ENCODE data around the gene CAD.

DNA sequence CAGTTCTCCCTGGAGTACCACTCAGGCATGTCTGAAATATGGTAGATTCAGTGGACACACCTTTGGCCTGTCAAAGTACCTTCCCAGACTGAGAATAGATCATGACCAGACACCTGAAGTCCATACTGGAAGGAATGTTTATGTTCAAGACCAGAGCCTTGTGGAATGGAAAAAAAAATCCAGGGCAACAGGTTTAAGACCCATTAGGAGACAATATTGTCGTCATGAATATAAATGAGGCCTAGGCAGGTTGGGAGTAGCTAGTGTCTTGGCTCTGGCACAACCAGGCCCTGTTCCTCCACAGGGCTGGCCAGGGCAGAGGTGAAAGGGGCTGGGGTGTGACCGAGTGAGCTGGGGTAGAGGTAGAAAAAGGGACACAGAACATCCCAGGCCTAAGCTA lies 18.5 kb upstream of the CAD start:
- TF ChIP-seq, protein P1, sequence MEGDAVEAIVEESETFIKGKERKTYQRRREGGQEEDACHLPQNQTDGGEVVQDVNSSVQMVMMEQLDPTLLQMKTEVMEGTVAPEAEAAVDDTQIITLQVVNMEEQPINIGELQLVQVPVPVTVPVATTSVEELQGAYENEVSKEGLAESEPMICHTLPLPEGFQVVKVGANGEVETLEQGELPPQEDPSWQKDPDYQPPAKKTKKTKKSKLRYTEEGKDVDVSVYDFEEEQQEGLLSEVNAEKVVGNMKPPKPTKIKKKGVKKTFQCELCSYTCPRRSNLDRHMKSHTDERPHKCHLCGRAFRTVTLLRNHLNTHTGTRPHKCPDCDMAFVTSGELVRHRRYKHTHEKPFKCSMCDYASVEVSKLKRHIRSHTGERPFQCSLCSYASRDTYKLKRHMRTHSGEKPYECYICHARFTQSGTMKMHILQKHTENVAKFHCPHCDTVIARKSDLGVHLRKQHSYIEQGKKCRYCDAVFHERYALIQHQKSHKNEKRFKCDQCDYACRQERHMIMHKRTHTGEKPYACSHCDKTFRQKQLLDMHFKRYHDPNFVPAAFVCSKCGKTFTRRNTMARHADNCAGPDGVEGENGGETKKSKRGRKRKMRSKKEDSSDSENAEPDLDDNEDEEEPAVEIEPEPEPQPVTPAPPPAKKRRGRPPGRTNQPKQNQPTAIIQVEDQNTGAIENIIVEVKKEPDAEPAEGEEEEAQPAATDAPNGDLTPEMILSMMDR (IDR thresholded peaks at IDR 0.05): no peak
- TF ChIP-seq POLR2A (IDR thresholded peaks at IDR 0.05): no peak

Data from Peyer's patch (tissue), 4 donors.